GM23338 (cell line): Measurements from ENCODE around the gene TLR6. TPM values are rescaled to one million over a fixed set of nuclear protein-coding genes. Genes with fewer than 3 reads are reported as not detected.
A peak's percentile ranks its signal among the peaks of the same experiment; 100 is the strongest.

Experiments used
- ATAC-seq: fragments of 200-7000 bp; cut with Tn5 transposase; 3 replicates; pipeline ENCODE4 v1.9.1; 2020
- DNase-seq: peaks from one replicate; pipeline ENCODE4 v3.0.0-alpha.2; 2015; ENCODE audit warnings: low spot score
- H2AFZ ChIP-seq: fragments of 200-600 bp; sonication (generic); 2 replicates; pipeline ENCODE4 v1.8.0; 2016; ENCODE audit warnings: antibody characterized with exemption, mild to moderate bottlenecking, moderate library complexity
- H3F3A ChIP-seq: fragments of 200-600 bp; sonication (generic); replicated peaks from 2 replicates; pipeline ENCODE4 v1.8.0; 2017; ENCODE audit warnings: antibody characterized with exemption, mixed run types, low read depth
- H3K27ac ChIP-seq: fragments of 200-600 bp; sonication (generic); 2 replicates; pipeline ENCODE4 v1.6.1; 2016; ENCODE audit warnings: low read depth
- H3K27me3 ChIP-seq: fragments of 200-600 bp; sonication (generic); 2 replicates; pipeline ENCODE4 v1.8.0; 2016; ENCODE audit warnings: mild to moderate bottlenecking, mixed run types, moderate library complexity; ENCODE audit not compliant: insufficient read depth
- H3K36me3 ChIP-seq: fragments of 200-600 bp; sonication (generic); 2 replicates; pipeline ENCODE4 v1.8.0; 2016; ENCODE audit warnings: mild to moderate bottlenecking; ENCODE audit not compliant: insufficient read depth
- H3K4me1 ChIP-seq: fragments of 200-600 bp; sonication (generic); 2 replicates; pipeline ENCODE4 v1.8.0; 2016; ENCODE audit warnings: mild to moderate bottlenecking, moderate library complexity; ENCODE audit not compliant: insufficient read depth
- H3K4me2 ChIP-seq: fragments of 200-600 bp; sonication (generic); 2 replicates; pipeline ENCODE4 v1.7.1; 2017; ENCODE audit warnings: mixed run types
- H3K4me3 ChIP-seq: fragments of 200-600 bp; sonication (generic); 2 replicates; pipeline ENCODE4 v1.6.1; 2016; ENCODE audit warnings: mixed run types
- H3K79me2 ChIP-seq: fragments of 200-600 bp; sonication (generic); replicated peaks from 2 replicates; pipeline ENCODE4 v1.8.0; 2017; ENCODE audit warnings: mild to moderate bottlenecking; ENCODE audit not compliant: insufficient read depth
- H3K9me2 ChIP-seq: fragments of 200-600 bp; sonication (generic); 2 replicates; pipeline ENCODE4 v1.8.0; 2017; ENCODE audit not compliant: insufficient read depth
- H4K20me1 ChIP-seq: fragments of 200-600 bp; sonication (generic); replicated peaks from 2 replicates; pipeline ENCODE4 v1.8.0; 2017; ENCODE audit warnings: mild to moderate bottlenecking; ENCODE audit not compliant: insufficient read depth
- H3K27ac Mint-ChIP-seq: 2 replicates; pipeline ENCODE4 v1.8.0; 2020; ENCODE audit warnings: inconsistent platforms, mild to moderate bottlenecking, moderate library complexity, mixed read lengths
- H3K27me3 Mint-ChIP-seq: 3 replicates; pipeline ENCODE4 v1.8.0; 2022; ENCODE audit warnings: low read depth, mild to moderate bottlenecking, moderate library complexity, mixed read lengths, inconsistent platforms; ENCODE audit not compliant: insufficient read depth, poor library complexity
- H3K36me3 Mint-ChIP-seq: 3 replicates; pipeline ENCODE4 v1.8.0; 2021; ENCODE audit warnings: low read depth, mild to moderate bottlenecking, inconsistent platforms, moderate library complexity, mixed read lengths
- H3K4me1 Mint-ChIP-seq: 3 replicates; pipeline ENCODE4 v1.8.0; 2020; ENCODE audit warnings: mild to moderate bottlenecking, inconsistent platforms, mixed read lengths
- H3K4me3 Mint-ChIP-seq: 3 replicates; pipeline ENCODE4 v1.8.0; 2021; ENCODE audit warnings: moderate library complexity, mild to moderate bottlenecking, inconsistent platforms, mixed read lengths
- H3K9me3 Mint-ChIP-seq: 3 replicates; pipeline ENCODE4 v1.8.0; 2020; ENCODE audit warnings: moderate library complexity, mild to moderate bottlenecking, inconsistent platforms, mixed read lengths
- CREB1 ChIP-seq: fragments of 250-450 bp; sonication (Bioruptor Pico); IDR thresholded peaks from 2 replicates; pipeline ENCODE4 v1.5.0; 2020; ENCODE audit warnings: low read depth, mild to moderate bottlenecking, moderate library complexity
- CTCF ChIP-seq, 2 experiments: fragments of 200-600 bp in 1 of 2; sonication (generic) in 1 of 2; conservative IDR thresholded peaks; 2 replicates each; pipeline versions ENCODE4 v1.5.1 to v1.6.1; 2016 to 2017; ENCODE audit warnings: antibody characterized with exemption in 2 of 2, low read depth in 2 of 2, mild to moderate bottlenecking in 2 of 2, moderate library complexity in 1 of 2
- ETS1 ChIP-seq: IDR thresholded peaks from 2 replicates; pipeline ENCODE4 v1.6.1; 2016; ENCODE audit warnings: antibody characterized with exemption
- EZH2phosphoT487 ChIP-seq: fragments of 200-600 bp; sonication (generic); IDR thresholded peaks from one replicate; pipeline ENCODE4 v1.8.1; 2018; ENCODE audit warnings: antibody characterized with exemption; ENCODE audit not compliant: unreplicated experiment
- JUNB ChIP-seq: IDR thresholded peaks from one replicate; pipeline ENCODE4 v1.6.1; 2016; ENCODE audit warnings: antibody characterized with exemption; ENCODE audit not compliant: unreplicated experiment
- NANOG ChIP-seq: IDR thresholded peaks from 2 replicates; pipeline ENCODE4 v1.6.1; 2016; ENCODE audit warnings: antibody characterized with exemption, borderline replicate concordance
- POLR2AphosphoS5 ChIP-seq: IDR thresholded peaks from 2 replicates; pipeline ENCODE4 v1.6.1; 2016; ENCODE audit warnings: antibody characterized with exemption, low read depth
- REST ChIP-seq: IDR thresholded peaks from one replicate; pipeline ENCODE4 v1.6.1; 2018; ENCODE audit warnings: antibody characterized with exemption; ENCODE audit not compliant: unreplicated experiment
- STAT1 ChIP-seq: IDR thresholded peaks from one replicate; pipeline ENCODE4 v1.6.1; 2016; ENCODE audit warnings: antibody characterized with exemption; ENCODE audit not compliant: unreplicated experiment
- ZNF114 ChIP-seq: fragments of 250-450 bp; sonication (Bioruptor Pico); IDR thresholded peaks from 2 replicates; pipeline ENCODE4 v1.5.0; 2020; ENCODE audit warnings: mild to moderate bottlenecking, moderate library complexity
- ZNF331 ChIP-seq: fragments of 250-450 bp; sonication (Bioruptor Pico); IDR thresholded peaks from 2 replicates; pipeline ENCODE4 v1.5.0; 2020; ENCODE audit warnings: low read depth, mild to moderate bottlenecking, moderate library complexity
- ZNF462 ChIP-seq: fragments of 250-450 bp; sonication (Bioruptor Pico); IDR thresholded peaks from 2 replicates; pipeline ENCODE4 v1.5.0; 2020; ENCODE audit warnings: mild to moderate bottlenecking, moderate library complexity
- polyA plus RNA-seq: library from polyadenylated mRNA; unstranded; fragments of >200 nt; fragmentation: Nextera tagmentation; extraction: Ambion mirVana; gene quantifications from 2 replicates; pipeline ENCODE4 v1.2.1, GENCODE V29; 2016
- total RNA-seq: library from RNA; depleted of rRNA; stranded (reverse); fragments of >200 nt; shearing (Covaris generic); gene quantifications from 2 replicates; pipeline ENCODE4 v1.2.3, GENCODE V29; 2014

TLR6 gene
- total and polyA plus RNA-seq, 2 experiments from 2014 or later = 0.14 TPM; not detected in 1

- no peaks in the 10 kb centered on the region for H3F3A ChIP-seq
- Mint-ChIP-seq H3K4me3 (no peak overlapping the region), H3K9me3 (no peaks in the 10 kb centered on the region), H3K27ac (peak overlapping the region; percentile 56), H3K4me1 (peaks cover 17% of the 10 kb centered on the region), H3K27me3 (peaks cover 8% of the 10 kb centered on the region), H3K36me3 (no peaks in the 10 kb centered on the region)
- no peaks in the 10 kb centered on the region for H3K36me3 ChIP-seq
- 0 out of 2 replicates have a peak, but pooled peaks cover 4% of the 10 kb centered on the region for H3K4me1 ChIP-seq
- H3K27ac ChIP-seq = no peak overlapping the region
- no peak for ATAC-seq
- DNase-seq = no peak
- peak overlapping the region; percentile 76 for H2AFZ ChIP-seq
- no peaks in the 10 kb centered on the region for H4K20me1 ChIP-seq
- no peaks in the 10 kb centered on the region for H3K9me2 ChIP-seq
- TF ChIP-seq EZH2phosphoT487 (no peak), ZNF114 (no peak), NANOG (no peak), ZNF331 (CRISPR knock-in tag) (no peak), REST (no peak), ZNF462 (CRISPR knock-in tag) (no peak), ETS1 (no peak), JUNB (no peak), CREB1 (CRISPR knock-in tag) (no peak), STAT1 (no peak), CTCF (conservative IDR thresholded peaks at IDR 0.05; ENCODE audit: low read depth in 2 of 2) (no peak), POLR2AphosphoS5 (no peak)
- no peak overlapping the region for H3K4me2 ChIP-seq
- H3K79me2 ChIP-seq = no peaks in the 10 kb centered on the region
- H3K4me3 ChIP-seq = no peak overlapping the region
- H3K27me3 ChIP-seq = no peaks in the 10 kb centered on the region
Measured at GRCh38 chr4:38858097-38858420, 1.4 kb upstream of the TLR6 start.
